ENCODE data around the gene SLC7A4. TPM values are rescaled to one million over a fixed set of nuclear protein-coding genes. Genes with fewer than 3 reads are reported as not detected.

The SLC7A4 gene
- total and polyA plus RNA-seq, 2 of the 8 experiments (the other 6 are each of a cell fraction or from before 2014, with no cell fraction given) = 0.92 TPM; not detected in 1

DNA sequence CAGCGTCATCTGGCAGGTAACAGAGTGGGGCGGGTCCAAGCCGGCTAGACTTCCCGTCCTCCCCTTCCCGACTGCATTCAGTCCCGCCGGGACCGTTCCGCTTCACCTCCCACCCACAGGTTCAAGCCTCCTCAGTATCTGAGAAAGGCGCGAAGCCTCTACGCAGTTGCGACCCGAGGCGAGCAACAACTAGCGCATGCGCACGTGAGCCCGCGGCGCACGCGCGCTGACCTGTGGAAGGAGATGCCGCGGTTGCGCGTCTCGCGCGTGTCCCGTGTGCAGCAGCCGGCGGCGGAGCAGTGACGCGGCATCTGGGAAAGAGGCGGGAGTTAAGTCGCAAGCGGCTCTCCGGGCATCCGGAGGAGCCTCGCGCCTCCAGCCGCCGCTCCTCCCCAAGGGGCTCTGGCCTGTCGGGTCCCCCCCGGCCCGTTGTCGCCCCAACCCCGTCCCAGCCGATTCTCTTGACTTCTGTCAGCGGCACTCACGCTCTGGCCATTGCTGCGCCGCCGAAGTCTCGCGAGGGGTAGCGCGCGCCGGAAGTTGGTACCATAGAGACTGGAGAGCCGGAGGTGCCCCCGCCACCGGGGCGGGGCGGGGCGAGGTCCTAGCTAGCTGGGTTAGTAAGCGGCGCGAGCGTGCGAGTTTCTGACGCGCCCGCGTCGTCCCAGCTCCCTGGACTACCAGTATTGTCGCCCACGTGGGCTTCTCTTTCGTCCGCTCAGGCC, 30.6 kb downstream of the SLC7A4 start, which contains the start of gene THAP7 (continued):
- TF ChIP-seq, protein P1, sequence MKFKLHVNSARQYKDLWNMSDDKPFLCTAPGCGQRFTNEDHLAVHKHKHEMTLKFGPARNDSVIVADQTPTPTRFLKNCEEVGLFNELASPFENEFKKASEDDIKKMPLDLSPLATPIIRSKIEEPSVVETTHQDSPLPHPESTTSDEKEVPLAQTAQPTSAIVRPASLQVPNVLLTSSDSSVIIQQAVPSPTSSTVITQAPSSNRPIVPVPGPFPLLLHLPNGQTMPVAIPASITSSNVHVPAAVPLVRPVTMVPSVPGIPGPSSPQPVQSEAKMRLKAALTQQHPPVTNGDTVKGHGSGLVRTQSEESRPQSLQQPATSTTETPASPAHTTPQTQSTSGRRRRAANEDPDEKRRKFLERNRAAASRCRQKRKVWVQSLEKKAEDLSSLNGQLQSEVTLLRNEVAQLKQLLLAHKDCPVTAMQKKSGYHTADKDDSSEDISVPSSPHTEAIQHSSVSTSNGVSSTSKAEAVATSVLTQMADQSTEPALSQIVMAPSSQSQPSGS (IDR thresholded peaks at IDR 0.05; ENCODE audit: low read length) = no peak
- TF ChIP-seq RXRA (IDR thresholded peaks at IDR 0.05; ENCODE audit: insufficient read depth, low read depth, low read length) (no peak), YY1 (IDR thresholded peaks at IDR 0.05; ENCODE audit: low read depth, low read length) (peak; percentile 41; the same call in 1 of the 2 replicates), HDAC2 (IDR thresholded peaks at IDR 0.05; ENCODE audit: borderline replicate concordance in 1 of 2, low read depth in 2 of 2, low read length in 2 of 2) (peak in 1 of 2 experiments; percentile 92; a peak in 2 of 4 replicates), SIN3A (conservative IDR thresholded peaks at IDR 0.05 in 1 of 2, IDR thresholded peaks at IDR 0.05 in 1 of 2; ENCODE audit: low read depth in 1 of 2, low read length in 2 of 2) (peak in 1 of 2 experiments; percentile 89; a peak in 2 of 4 replicates), SIX5 (IDR thresholded peaks at IDR 0.05; ENCODE audit: low read depth, low read length) (no peak), TEAD4 (IDR thresholded peaks at IDR 0.05; ENCODE audit: low read depth, low read length) (no peak)
- TF ChIP-seq, protein P2, sequence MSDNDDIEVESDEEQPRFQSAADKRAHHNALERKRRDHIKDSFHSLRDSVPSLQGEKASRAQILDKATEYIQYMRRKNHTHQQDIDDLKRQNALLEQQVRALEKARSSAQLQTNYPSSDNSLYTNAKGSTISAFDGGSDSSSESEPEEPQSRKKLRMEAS (IDR thresholded peaks at IDR 0.05) = peak; percentile 90

Data from H1 (cell line).